HepG2 (cell line): ENCODE measurements around the gene EPHB4.

Experiments
- SP2 ChIP-seq: sonication (generic); formaldehyde crosslinking; IDR thresholded peaks from 2 replicates; pipeline ENCODE4 v1.5.1; 2020; ENCODE audit warnings: mild to moderate bottlenecking, missing genetic modification reagents
- U2AF2 ChIP-seq: fragments of 200-400 bp; formaldehyde crosslinking; IDR thresholded peaks from 2 replicates; pipeline ENCODE4 v1.6.1; 2017; ENCODE audit warnings: low read depth, mild to moderate bottlenecking, low read length

- no peak for TF ChIP-seq SP2 (CRISPR knock-in tag)
- TF ChIP-seq U2AF2: no peak
Observed at GRCh38 chr7:100752994-100753393, 74.3 kb downstream of the EPHB4 start.
